Gastroesophageal sphincter (tissue), 4 donors: ENCODE data around the gene CYSTM1. TPM values are rescaled to one million over a fixed set of nuclear protein-coding genes. Genes with fewer than 3 reads are reported as not detected.
A peak's percentile ranks its signal among the peaks of the same experiment; 100 is the strongest.

Experiments used
- ATAC-seq: fragments of 150-250 bp; one replicate; pipeline ENCODE4 v1.9.1; 2016; ENCODE audit warnings: mild to moderate bottlenecking, moderate library complexity
- H3K27ac ChIP-seq, 4 donors: fragments of 200-600 bp; sonication (generic) in 3 of 4; 1 replicate in 3 of 4; 2 replicates in 1 of 4; pipeline ENCODE4 v1.5.1; 2016 to 2019
- H3K27me3 ChIP-seq: fragments of 200-600 bp; sonication (generic); one replicate; pipeline ENCODE4 v1.5.1; 2019
- H3K36me3 ChIP-seq, 2 donors: fragments of 200-600 bp; sonication (generic); one replicate each; pipeline ENCODE4 v1.5.1; 2019; ENCODE audit warnings: control low read depth in 1 of 2
- H3K4me1 ChIP-seq, 3 donors: fragments of 200-600 bp; sonication (generic); 1 replicate in 2 of 3; 2 replicates in 1 of 3; pipeline ENCODE4 v1.5.1; 2016 to 2019; ENCODE audit warnings: control low read depth in 2 of 3
- H3K4me3 ChIP-seq, 2 donors: fragments of 200-600 bp; sonication (generic); one replicate each; pipeline ENCODE4 v1.5.1; 2019; ENCODE audit warnings: mild to moderate bottlenecking in 1 of 2, moderate library complexity in 1 of 2
- H3K9me3 ChIP-seq, 3 donors: fragments of 200-600 bp; sonication (generic); one replicate each; pipeline ENCODE4 v1.5.1; 2017 to 2019; ENCODE audit warnings: control low read depth in 2 of 3
- CTCF ChIP-seq, 4 experiments: fragments of 200-600 bp in 2 of 4; fragments of 450-650 bp in 2 of 4; sonication (generic) in 1 of 4; IDR thresholded peaks; one replicate each; pipeline ENCODE4 v1.5.1; 2017 to 2019; ENCODE audit warnings: antibody characterized with exemption in 4 of 4, mild to moderate bottlenecking in 2 of 4, moderate library complexity in 2 of 4
- EP300 ChIP-seq: sonication (generic); formaldehyde crosslinking; IDR thresholded peaks from one replicate; pipeline ENCODE4 v1.6.1; 2017; ENCODE audit warnings: antibody characterized with exemption, mild to moderate bottlenecking
- POLR2A ChIP-seq, 2 donors: fragments of 450-650 bp; IDR thresholded peaks; one replicate each; pipeline ENCODE4 v1.6.1; 2017; ENCODE audit warnings: antibody characterized with exemption in 2 of 2, mild to moderate bottlenecking in 2 of 2, moderate library complexity in 1 of 2
- POLR2AphosphoS5 ChIP-seq: sonication (generic); formaldehyde crosslinking; IDR thresholded peaks from one replicate; pipeline ENCODE4 v1.6.1; 2017; ENCODE audit warnings: antibody characterized with exemption
- WGBS, 2 donors: methylation state at CpG; one replicate each; pipeline ENCODE4 v1.1.5; 2018; ENCODE audit warnings: low coverage in 1 of 2; 5-methylcytosine and 5-hydroxymethylcytosine counted together
- total RNA-seq, 4 donors: library from RNA; depleted of rRNA; stranded (reverse); fragments of >200 nt; gene quantifications; one replicate each; pipeline ENCODE4 v1.1.0, GENCODE V29; 2016

The CYSTM1 gene
- total RNA-seq, 4 donors from 2014 or later = 41.6 to 102 (median 62.3) TPM

- Histone ChIP-seq H3K4me3 (no peak overlapping the region), H3K9me3 (no peaks in the 10 kb centered on the region), H3K27me3 (no peaks in the 10 kb centered on the region), H3K4me1 (peaks cover 0 to 53% (median 26%) of the 10 kb centered on the region in 3 donors), H3K36me3 (no peaks in the 10 kb centered on the region), H3K27ac (no peak overlapping the region)
- 93 to 100% methylated on average over 3 of the region's 3 CpGs for WGBS, 2 donors
- TF ChIP-seq CTCF (IDR thresholded peaks at IDR 0.05) (no peak), POLR2AphosphoS5 (no peak), POLR2A (IDR thresholded peaks at IDR 0.05) (no peak), EP300 (no peak)
- ATAC-seq = no peak
Measured at GRCh38 chr5:140143521-140144258, 31.3 kb upstream of the CYSTM1 start.

GRCh38 chr5:140145256-140145655, 29.7 kb upstream of the CYSTM1 start:
- no peaks in the 10 kb centered on the region for H3K27me3 ChIP-seq
- no peaks in the 10 kb centered on the region for H3K9me3 ChIP-seq
- peak overlapping the region in 1 of 2 donors; percentile 52 for H3K4me3 ChIP-seq
- no peak for TF ChIP-seq CTCF (IDR thresholded peaks at IDR 0.05)
- no peak for ATAC-seq
- H3K4me1 ChIP-seq = peaks cover 0 to 52% (median 26%) of the 10 kb centered on the region in 3 donors
- H3K36me3 ChIP-seq = no peaks in the 10 kb centered on the region
- no peak overlapping the region for H3K27ac ChIP-seq
- WGBS, 2 donors = 86 to 88% methylated on average over 2 of the region's 3 CpGs

- Histone ChIP-seq H3K4me1 (peaks cover 0 to 45% (median 22%) of the 10 kb centered on the region in 3 donors), H3K36me3 (no peaks in the 10 kb centered on the region), H3K27ac (peak overlapping the region in 2 of 4 donors; percentile 18 to 58), H3K9me3 (no peaks in the 10 kb centered on the region), H3K27me3 (no peaks in the 10 kb centered on the region), H3K4me3 (peak overlapping the region; percentile 11 to 52)
- 2 to 27% methylated on average over 3 to 7 of the region's 64 CpGs for WGBS, 2 donors
- ATAC-seq = peak; percentile 90
- TF ChIP-seq POLR2A (IDR thresholded peaks at IDR 0.05) (no peak), CTCF (IDR thresholded peaks at IDR 0.05) (peak in 3 of 4 experiments; percentile 79 to 92 (median 86))
Measured at GRCh38 chr5:140145818-140146522, 29.0 kb upstream of the CYSTM1 start.

GRCh38 chr5:140146523-140146842, 28.5 kb upstream of the CYSTM1 start:
- Histone ChIP-seq H3K27ac (peak overlapping the region in 1 of 4 donors; percentile 58), H3K9me3 (no peaks in the 10 kb centered on the region), H3K4me3 (peak overlapping the region in 1 of 2 donors; percentile 52), H3K4me1 (peaks cover 0 to 40% (median 17%) of the 10 kb centered on the region in 3 donors), H3K27me3 (no peaks in the 10 kb centered on the region), H3K36me3 (no peaks in the 10 kb centered on the region)
- TF ChIP-seq CTCF (IDR thresholded peaks at IDR 0.05) = no peak
- no peak for TF ChIP-seq POLR2A (IDR thresholded peaks at IDR 0.05)
- TF ChIP-seq EP300 = no peak
- no peak for TF ChIP-seq POLR2AphosphoS5
- ATAC-seq = no peak
- no CpG with 5 or more reads among the region's 14 CpGs for WGBS, 2 donors

- TF ChIP-seq EP300 (no peak), POLR2AphosphoS5 (no peak), POLR2A (IDR thresholded peaks at IDR 0.05) (no peak), CTCF (IDR thresholded peaks at IDR 0.05) (no peak)
- 88% methylated on average over 1 of the region's 1 CpG; no CpG with 5 or more reads in 1 of the 2 donors for WGBS, 2 donors
Measured at GRCh38 chr5:140147460-140147859, 27.5 kb upstream of the CYSTM1 start.

More at GRCh38 chr5:140147460-140147859, 27.5 kb upstream of the CYSTM1 start:
- Histone ChIP-seq H3K27me3 (no peaks in the 10 kb centered on the region), H3K9me3 (no peaks in the 10 kb centered on the region), H3K4me1 (peaks cover 0 to 33% (median 13%) of the 10 kb centered on the region in 3 donors), H3K27ac (no peak overlapping the region), H3K36me3 (no peaks in the 10 kb centered on the region), H3K4me3 (no peak overlapping the region)
- no peak for ATAC-seq
